Panc1 (cell line): Measurements from ENCODE around the gene RIMS1.

ENCODE experiments used
- POLR2AphosphoS5 ChIP-seq: IDR thresholded peaks from 2 replicates; pipeline ENCODE4 v1.6.1; 2012; ENCODE audit warnings: mild to moderate bottlenecking, low read depth, low read length, moderate library complexity
- TF ChIP-seq, protein P1 (sequence below): fragments of 450-650 bp; IDR thresholded peaks from 2 replicates; pipeline ENCODE4 v1.5.1; 2017; ENCODE audit warnings: mild to moderate bottlenecking

DNA sequence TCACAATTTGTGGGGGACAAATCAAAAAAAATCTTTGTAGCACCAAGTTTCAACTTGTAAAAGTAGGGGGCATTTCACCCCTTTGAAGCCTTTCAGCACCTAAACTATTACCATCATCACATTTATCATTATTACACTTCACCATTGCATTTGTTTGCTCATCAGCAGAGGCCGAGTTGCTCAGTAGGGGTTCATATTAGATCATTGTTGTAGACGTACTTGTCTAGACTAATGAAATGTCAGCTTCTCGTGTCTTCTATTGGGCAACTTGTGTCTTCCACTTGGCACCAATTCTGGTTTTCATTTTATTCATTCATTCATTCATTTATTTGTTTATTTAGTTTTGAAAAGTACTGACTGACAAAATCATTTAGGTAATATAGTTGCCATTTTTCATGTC, 397.2 kb downstream of the RIMS1 start:
- no peak for TF ChIP-seq POLR2AphosphoS5
- TF ChIP-seq, protein P1, sequence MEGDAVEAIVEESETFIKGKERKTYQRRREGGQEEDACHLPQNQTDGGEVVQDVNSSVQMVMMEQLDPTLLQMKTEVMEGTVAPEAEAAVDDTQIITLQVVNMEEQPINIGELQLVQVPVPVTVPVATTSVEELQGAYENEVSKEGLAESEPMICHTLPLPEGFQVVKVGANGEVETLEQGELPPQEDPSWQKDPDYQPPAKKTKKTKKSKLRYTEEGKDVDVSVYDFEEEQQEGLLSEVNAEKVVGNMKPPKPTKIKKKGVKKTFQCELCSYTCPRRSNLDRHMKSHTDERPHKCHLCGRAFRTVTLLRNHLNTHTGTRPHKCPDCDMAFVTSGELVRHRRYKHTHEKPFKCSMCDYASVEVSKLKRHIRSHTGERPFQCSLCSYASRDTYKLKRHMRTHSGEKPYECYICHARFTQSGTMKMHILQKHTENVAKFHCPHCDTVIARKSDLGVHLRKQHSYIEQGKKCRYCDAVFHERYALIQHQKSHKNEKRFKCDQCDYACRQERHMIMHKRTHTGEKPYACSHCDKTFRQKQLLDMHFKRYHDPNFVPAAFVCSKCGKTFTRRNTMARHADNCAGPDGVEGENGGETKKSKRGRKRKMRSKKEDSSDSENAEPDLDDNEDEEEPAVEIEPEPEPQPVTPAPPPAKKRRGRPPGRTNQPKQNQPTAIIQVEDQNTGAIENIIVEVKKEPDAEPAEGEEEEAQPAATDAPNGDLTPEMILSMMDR: no peak
